DMS153 treated with DMSO at 0.1 percent for 48 hours (cell line): ENCODE measurements around the gene DNPH1.
A peak's percentile ranks its signal among the peaks of the same experiment; 100 is the strongest.

Experiments used
- DNase-seq: peaks from one replicate; lab custom pipeline; 2025; ENCODE audit not compliant: unreplicated experiment; lab: John Stamatoyannopoulos, UW

Gene DNPH1

DNA sequence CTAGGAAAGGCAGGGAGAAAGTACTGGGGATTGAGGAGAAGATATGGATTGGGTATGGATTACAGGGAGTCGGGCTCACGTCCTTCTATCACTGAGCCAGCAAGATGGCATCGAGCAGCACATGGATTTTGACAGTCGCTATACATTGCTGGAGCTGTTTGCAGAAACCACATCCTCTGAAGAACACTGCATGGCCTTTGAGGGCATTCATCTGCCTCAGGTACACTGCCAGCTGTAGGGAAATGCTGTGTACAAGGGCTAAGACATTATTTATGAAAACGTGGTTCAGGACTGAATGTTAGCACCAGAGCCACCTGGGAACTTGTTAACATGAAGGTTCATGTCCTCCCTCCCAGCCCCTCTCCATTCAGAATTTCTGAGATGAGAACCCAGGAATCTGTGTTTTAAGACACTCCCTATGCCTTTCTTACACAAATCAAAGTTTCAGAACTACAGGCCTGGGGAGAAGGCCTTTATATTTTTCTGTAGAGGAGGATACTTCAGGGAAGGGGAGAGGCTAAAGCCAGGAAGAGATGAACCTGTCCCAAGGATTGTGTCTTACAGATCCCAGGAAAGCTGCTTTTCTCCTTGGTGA lies 43.8 kb downstream of the DNPH1 start:
- no peak for DNase-seq

DNA sequence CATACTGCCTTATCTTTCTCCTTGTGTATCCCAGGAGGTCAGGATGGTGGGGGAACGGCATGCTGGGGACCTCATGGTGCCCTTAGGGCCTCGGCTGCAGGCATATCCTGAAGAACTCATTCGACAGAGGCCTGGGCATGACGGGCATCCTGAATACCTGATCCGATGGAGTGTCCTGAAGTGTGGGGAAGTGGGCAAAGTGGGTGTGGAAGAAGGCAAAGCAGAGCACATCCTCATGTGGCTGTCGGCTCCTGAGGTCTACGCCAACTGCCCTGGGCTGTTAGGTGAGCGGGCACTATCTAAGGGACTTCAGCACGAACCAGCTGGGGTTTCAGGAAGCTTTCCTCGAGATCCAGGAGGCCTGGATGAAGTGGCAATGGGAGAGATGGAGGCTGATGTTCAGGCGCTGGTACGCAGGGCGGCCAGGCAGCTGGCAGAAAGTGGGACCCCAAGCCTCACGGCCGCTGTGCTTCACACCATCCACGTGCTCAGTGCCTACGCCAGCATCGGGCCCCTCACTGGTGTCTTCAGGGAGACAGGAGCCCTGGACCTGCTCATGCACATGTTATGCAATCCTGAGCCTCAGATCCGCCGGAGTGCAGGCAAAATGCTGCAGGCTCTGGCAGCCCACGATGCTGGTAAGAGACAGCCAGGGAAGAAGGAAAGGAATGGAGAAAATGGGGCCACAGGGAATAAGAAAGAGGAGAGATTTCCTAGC lies 44.9 kb downstream of the DNPH1 start:
- DNase-seq: no peak

DNA sequence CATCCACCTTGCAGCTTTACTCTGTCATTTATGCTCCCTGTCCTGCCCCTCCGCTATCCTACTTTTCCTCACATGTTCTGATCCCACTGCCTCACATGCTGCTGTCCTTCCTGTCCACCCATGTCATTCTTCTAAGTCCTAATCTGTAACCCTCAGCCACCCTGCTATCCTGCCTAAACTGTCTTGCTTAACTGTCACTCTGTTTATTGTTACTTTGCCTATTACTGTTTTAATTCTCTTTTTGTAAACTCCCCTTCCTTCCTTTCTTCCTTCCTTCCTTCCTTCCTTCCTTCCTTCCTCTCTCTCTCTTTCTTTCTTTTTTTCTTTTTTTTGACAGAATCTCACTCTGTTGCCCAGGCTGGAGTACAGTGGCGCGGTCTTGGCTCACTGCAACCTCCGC lies 45.8 kb downstream of the DNPH1 start:
- no peak for DNase-seq

DNA sequence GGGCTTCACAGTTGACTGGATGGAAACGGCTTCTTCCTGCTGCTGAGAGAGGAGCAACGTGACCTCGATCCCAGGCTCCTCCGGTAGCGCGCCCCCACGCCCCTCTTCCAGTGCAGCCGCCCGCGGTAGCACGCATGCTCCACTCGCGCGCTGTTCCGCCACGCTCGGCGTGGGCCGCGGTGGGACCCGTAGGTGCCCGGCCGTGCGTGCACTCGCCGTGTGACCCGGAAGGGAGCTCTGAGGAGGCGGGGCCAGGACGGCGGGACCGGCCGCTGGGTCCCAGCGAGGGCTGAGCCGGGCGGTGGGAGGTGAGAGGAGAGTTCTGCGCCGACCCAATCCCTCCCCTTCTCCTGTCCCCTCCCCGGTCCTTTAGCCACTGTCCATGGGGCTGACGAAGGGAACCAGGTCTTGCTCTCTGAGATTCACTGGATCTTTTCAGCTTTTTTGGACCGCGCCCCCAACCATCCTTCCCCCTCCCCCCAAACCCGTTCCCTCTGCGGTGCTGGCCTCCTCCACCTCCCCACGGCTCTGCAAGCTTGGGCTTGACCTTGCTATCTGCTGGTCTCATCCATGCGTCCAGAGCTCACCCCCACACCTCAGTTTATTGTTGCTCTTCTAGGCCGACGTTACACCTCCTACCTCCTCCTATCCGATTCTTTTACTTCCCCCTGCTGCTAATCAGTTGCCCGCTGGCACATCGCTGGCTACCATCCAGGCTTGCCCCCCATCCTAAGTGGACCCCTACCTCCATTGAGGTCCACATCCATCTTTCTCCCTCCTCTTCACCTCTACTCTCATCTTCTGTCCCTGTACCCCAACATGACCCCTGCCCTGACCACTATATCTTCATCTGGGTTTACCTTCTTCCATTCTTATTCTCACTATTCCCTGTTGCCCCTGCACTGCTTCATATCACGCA lies 47.1 kb downstream of the DNPH1 start, which contains the start of gene CUL9:
CUL9 (plus strand) TSS at position 255 of the 919 bp plus-strand sequence. CDS start 2,115 bp downstream, outside the sequence.
- DNase-seq: peak; percentile 53

DNA sequence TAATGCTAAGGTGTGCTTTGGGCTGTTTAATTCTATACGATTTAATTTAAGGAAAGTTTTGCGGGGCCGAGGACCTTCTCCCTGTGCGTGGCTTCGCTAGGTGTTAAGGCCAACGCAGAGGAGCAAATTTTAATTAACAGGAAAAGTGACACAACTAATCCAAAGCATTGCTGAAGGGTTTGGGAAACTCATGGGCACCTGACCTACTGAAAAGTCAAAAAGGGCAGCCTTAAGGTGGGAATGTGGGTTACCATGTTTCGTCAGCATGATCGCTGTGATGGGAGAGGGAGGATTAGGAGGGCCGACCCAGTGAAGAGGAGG lies 47.7 kb downstream of the DNPH1 start:
- no peak for DNase-seq

DNA sequence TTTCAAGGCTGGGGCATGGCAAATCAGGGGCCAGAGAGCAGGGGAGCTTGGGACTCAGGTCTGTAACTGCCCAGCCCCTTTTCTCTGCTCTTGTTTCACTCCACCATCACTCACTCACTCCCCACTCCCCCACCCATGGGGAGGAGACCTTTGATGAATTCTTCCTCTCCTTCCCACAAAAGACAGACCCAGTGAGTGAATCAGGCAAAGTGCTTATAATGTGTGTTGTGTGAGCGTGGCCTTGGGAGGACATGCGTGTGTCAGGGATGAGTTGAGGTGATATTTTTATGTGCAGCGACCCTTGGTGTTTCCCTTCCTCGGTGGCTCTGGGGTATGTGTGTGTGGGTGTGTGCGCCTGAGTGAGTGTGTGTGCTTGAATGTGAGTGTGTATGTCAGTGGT lies 48.3 kb downstream of the DNPH1 start:
- no peak for DNase-seq

DNA sequence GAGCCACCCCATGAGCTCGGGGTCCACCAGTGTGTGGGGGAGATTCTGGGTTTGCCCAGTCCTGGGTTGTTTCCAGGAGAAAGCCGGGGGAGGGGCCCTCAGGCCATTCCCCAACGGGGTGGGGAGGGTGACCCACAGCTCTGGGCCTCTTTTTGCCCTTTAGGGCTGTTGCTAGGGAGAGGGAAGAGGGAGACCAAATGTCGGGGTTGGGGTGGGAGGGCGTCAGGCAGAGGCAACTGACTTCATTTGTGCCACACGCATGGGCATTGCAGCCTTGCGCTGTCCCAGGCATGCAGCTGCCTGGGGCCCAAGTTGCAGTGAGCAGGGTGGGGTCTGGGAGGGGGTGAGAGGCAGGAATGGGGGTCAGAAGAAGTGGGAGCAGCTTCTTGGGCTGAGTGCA lies 49.2 kb downstream of the DNPH1 start:
- DNase-seq: no peak

DNA sequence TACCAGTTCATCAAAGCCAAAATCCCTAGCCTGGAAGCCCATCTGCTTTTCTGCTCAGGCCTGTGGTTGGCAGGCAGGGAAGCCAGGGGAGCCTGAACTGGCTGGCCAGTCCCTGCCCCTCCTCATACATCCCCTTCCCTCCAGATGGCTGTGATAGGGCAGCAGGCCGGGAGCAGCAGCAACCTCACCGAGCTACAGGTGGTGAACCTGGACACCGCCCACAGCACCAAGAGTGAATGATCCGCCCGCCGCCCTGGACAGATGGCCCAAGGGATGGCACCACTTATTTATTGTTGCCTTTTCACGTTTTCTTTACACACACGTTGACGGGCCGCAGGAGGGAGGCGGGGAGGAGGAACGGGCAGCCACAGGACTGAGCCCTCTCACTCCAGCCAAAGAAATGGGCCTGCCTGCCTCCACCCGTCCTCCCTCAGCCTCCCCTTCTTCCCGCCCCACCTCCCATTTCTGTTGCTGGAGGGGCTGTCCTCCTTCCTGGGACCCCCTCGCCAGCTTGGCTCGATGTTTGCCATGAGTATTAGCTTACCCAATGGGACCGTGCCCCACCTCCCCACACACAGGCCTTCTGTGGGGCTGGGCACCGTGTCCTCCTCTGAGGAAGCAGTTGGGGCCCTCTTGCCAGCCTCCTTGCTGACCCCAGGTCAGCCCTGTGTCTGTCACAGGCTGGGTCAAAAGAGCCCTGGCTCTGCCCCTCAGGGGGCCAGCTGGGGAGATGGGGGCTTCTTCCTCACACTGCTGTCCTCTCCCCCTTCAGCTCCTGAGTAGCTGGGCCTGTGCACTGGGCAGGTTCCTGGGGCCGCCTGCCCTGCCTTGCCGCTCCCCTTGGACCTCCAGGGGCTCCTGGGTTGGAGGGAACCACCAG lies 50.1 kb downstream of the DNPH1 start:
- no peak for DNase-seq

DNA sequence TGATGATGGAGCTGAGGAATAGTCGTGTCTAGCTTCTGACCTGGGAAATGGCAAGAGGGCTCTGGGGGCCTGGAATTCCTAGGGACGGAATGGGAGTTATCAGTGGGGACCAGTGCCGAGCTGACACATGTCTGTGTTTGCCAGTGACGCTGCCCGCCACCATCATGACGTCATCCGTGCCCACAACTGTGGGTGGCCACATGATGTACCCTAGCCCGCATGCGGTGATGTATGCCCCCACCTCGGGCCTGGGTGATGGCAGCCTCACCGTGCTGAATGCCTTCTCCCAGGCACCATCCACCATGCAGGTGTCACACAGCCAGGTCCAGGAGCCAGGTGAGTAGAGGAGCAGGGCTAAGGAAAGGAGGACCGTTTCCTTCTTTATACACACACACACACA lies 51.1 kb downstream of the DNPH1 start:
- DNase-seq: no peak

DNA sequence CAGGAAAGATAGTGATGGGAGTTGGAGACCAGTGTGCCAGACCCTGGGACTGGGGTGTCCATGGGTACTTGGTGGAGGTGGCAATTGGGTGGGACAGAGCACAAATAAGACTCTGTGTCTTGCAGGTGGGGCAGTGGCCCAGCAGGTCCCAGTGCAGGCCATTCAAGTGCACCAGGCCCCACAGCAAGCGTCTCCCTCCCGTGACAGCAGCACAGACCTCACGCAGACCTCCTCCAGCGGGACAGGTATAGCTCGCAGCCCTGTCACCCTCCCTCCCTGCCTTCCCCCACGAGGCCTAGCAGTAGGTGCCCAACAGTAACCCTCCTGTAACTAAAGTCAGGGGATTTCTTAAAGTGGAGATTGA lies 52.9 kb downstream of the DNPH1 start:
- no peak for DNase-seq

DNA sequence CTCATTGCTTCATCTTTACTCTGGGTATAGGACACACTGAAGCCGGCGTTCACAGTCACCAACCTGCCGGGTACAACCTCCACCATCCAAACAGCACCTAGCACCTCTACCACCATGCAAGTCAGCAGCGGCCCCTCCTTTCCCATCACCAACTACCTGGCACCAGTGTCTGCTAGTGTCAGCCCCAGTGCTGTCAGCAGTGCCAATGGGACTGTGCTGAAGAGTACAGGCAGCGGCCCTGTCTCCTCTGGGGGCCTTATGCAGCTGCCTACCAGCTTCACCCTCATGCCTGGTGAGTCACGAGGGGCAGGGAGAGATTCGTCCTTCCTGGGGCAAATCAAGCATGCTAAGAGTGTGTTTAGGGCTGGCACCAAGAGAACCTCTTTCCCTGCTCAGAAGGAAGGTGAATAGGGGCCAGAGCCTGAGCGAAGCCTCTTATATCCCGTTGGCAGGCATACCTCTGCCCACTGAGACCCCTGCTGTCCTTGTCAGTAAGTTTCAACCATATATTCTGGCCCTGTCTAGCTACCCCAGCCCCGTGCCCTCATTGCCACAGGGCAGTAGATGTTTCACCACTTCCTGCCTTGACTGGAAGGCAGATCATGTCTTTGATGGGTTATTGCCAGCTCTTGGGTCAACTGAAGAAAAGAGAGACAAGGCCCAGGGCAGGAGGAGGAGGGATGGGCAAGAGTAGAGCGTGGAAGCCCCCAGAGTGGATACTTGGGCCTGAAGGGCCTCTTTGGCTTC lies 53.4 kb downstream of the DNPH1 start:
- no peak for DNase-seq
